PC-9 (cell line): ENCODE measurements around the gene PHEX.

ENCODE experiments used
- CTCF ChIP-seq: fragments of 200-600 bp; sonication (generic); conservative IDR thresholded peaks from 2 replicates; pipeline ENCODE4 v1.6.1; 2017; ENCODE audit warnings: mixed run types, antibody characterized with exemption, mild to moderate bottlenecking, moderate library complexity
- EZH2 ChIP-seq: fragments of 200-600 bp; sonication (generic); IDR thresholded peaks from 2 replicates; pipeline ENCODE4 v1.8.0; 2017; ENCODE audit warnings: antibody characterized with exemption, low read depth

- TF ChIP-seq CTCF (no peak), EZH2 (no peak)
Observed at GRCh38 chrX:22035236-22035635, 3.1 kb downstream of the PHEX start.
